ENCODE measurements around the gene ARMC2.
A peak's percentile ranks its signal among the peaks of the same experiment; 100 is the strongest.

The ARMC2 gene

DNA sequence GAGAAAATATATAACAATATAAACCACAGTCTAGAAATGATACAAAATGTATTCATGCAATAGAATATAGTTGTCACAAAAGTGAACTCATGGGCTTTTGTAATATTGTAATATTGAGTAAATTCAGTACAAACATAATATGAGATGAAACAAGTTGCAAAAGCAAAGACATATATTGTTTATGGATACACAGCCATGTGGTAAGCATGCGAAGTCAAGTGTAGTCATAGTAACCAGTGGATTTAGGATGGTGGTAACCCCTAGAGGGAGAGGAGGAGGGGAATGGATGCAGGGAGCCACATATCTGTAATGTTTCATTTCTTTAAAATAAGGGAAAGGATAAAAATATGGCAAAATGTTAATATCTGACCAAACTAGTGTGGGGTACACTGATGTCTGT lies 47.3 kb downstream of the ARMC2 start:
- TF ChIP-seq, protein P1, sequence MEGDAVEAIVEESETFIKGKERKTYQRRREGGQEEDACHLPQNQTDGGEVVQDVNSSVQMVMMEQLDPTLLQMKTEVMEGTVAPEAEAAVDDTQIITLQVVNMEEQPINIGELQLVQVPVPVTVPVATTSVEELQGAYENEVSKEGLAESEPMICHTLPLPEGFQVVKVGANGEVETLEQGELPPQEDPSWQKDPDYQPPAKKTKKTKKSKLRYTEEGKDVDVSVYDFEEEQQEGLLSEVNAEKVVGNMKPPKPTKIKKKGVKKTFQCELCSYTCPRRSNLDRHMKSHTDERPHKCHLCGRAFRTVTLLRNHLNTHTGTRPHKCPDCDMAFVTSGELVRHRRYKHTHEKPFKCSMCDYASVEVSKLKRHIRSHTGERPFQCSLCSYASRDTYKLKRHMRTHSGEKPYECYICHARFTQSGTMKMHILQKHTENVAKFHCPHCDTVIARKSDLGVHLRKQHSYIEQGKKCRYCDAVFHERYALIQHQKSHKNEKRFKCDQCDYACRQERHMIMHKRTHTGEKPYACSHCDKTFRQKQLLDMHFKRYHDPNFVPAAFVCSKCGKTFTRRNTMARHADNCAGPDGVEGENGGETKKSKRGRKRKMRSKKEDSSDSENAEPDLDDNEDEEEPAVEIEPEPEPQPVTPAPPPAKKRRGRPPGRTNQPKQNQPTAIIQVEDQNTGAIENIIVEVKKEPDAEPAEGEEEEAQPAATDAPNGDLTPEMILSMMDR (IDR thresholded peaks at IDR 0.05; ENCODE audit: low read depth, low read length): no peak
- peaks cover 11% of the 10 kb centered on the region for H3K4me1 ChIP-seq
- H3K36me3 ChIP-seq: no peaks in the 10 kb centered on the region
- H3K27me3 ChIP-seq: no peaks in the 10 kb centered on the region
- DNase-seq: no peak
- no peaks in the 10 kb centered on the region for H3K9me3 ChIP-seq
- H3K4me3 ChIP-seq (ENCODE audit: low read depth, low read length): no peak overlapping the region

DNA sequence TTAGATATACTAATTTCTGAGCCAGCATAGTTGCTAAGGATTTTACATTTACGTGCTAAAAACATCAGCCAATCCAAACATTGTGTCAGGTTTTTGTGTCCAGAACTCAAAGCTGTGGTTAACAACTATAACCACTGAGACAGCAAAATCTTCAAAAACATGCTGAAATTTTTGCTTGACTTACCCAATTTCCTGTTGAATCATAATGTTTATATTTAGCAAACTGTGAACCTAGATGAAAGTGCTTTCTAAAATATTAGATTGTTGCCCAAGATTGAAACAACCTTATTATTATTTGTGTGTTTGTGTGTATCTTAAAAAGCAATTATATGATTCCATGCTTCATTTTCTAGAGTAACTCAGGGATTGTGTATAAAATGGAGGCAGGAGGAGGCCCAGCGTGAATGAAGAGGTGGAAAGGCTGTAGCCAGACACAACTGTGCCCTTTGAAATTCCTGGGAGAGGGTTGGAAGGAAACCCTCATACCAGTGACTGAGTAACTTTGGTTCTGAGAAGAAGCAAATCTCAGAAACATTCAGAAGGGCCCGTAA lies 48.0 kb downstream of the ARMC2 start:
- no peaks in the 10 kb centered on the region for H3K27me3 ChIP-seq
- no peak for DNase-seq
- TF ChIP-seq, protein P1 (IDR thresholded peaks at IDR 0.05; ENCODE audit: low read depth, low read length): no peak
- H3K4me3 ChIP-seq (ENCODE audit: low read depth, low read length): no peak overlapping the region
- no peaks in the 10 kb centered on the region for H3K9me3 ChIP-seq
- peaks cover 11% of the 10 kb centered on the region for H3K4me1 ChIP-seq
- no peaks in the 10 kb centered on the region for H3K36me3 ChIP-seq

DNA sequence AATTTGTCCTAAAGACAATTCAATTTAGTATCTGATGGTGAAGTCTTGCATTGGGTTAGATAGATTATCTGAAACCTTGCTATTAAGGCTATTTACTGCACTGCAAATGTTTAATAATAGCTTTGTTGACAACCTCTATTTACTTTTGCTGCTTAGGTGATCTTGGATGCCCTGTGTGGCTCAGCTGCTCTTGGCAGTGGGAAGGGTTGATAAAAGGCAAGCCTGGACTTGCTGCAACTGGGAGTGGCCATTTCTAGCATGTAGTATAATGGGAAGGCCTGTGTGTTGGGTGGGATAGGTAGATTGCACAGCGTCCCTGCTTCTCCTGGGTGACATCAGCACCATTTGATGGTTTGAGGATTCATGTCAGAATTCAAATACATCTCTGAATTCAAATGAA lies 49.1 kb downstream of the ARMC2 start:
- no peaks in the 10 kb centered on the region for H3K9me3 ChIP-seq
- H3K4me3 ChIP-seq (ENCODE audit: low read depth, low read length): no peak overlapping the region
- no peaks in the 10 kb centered on the region for H3K36me3 ChIP-seq
- no peaks in the 10 kb centered on the region for H3K27me3 ChIP-seq
- peaks cover 11% of the 10 kb centered on the region for H3K4me1 ChIP-seq
- TF ChIP-seq, protein P1 (IDR thresholded peaks at IDR 0.05; ENCODE audit: low read depth, low read length): no peak
- peak; percentile 27 for DNase-seq

DNA sequence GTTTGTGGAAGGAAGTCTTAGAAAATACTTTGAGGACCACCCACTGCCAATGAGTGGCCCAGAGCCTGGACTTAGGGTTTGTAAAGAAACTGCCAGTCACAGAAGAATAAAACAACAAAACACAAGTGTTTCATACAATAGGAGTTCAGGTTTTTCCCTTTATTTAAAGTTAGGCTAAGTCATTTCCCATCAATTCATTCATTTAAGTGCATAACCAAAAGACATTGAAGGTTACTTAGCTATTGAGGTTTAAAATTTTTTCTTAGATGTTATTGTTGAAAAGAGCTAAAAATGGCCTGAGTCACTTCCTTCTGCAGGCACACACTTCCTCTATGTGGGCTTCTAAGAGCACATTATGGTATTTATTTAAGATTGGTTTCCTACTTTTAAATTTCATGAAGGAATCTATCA lies 54.2 kb downstream of the ARMC2 start:
- Histone ChIP-seq H3K4me3 (ENCODE audit: low read depth, low read length) (no peak overlapping the region), H3K9me3 (no peaks in the 10 kb centered on the region), H3K27me3 (no peaks in the 10 kb centered on the region), H3K36me3 (no peaks in the 10 kb centered on the region), H3K4me1 (peaks cover 5% of the 10 kb centered on the region)
- no peak for DNase-seq
- TF ChIP-seq, protein P1 (IDR thresholded peaks at IDR 0.05; ENCODE audit: low read depth, low read length): no peak

DNA sequence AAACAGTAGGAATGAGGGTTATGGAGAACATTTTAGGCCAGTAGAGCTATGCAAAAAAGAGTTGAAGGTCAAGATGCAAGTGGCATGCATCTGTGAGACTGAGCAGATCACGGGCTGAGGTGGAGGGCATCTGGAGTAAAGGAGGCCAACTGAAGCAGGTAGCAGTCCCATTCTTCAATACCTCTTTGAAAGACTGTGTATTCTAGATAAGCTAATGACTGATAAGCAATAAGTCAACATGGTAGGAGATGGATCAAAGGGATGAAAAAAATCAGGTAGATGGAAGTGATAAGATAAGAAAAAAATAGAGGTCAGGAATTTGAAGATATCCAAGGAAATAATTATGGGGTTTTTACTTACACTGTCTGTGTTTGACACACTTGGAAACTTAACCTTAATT lies 55.6 kb downstream of the ARMC2 start:
- H3K4me1 ChIP-seq: peaks cover 3% of the 10 kb centered on the region
- no peaks in the 10 kb centered on the region for H3K36me3 ChIP-seq
- no peak for DNase-seq
- no peak overlapping the region for H3K4me3 ChIP-seq (ENCODE audit: low read depth, low read length)
- no peaks in the 10 kb centered on the region for H3K9me3 ChIP-seq
- no peaks in the 10 kb centered on the region for H3K27me3 ChIP-seq
- TF ChIP-seq, protein P1 (IDR thresholded peaks at IDR 0.05; ENCODE audit: low read depth, low read length): no peak

DNA sequence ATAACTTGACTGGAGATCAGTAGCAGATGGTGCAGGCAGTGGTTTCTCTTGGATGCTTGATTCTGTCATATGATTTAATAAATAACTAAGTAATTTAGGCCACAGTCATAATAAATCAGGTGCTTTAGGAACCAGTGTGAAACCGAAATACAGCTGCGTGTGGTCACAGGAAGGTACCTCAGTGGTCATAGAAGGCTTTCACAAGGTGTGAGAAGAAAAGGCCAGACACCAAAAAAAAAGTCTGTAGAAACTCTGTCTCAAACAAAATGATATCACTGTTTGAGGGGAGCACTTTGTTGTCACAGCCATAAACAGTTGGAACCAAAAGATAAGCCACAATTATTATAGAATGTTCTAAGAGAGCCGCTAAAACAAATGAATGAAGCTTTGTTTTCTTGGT lies 56.5 kb downstream of the ARMC2 start:
- Histone ChIP-seq H3K27me3 (no peaks in the 10 kb centered on the region), H3K4me1 (no peaks in the 10 kb centered on the region), H3K4me3 (ENCODE audit: low read depth, low read length) (no peak overlapping the region), H3K9me3 (no peaks in the 10 kb centered on the region), H3K36me3 (no peaks in the 10 kb centered on the region)
- no peak for DNase-seq
- TF ChIP-seq, protein P1 (IDR thresholded peaks at IDR 0.05; ENCODE audit: low read depth, low read length): no peak
